Panc1 (cell line): ENCODE data around the gene LILRB1.
"Not testable (repeated sequence)": the region's sequence is repeated elsewhere in the genome, so short reads cannot be mapped to it uniquely, and the experiment has no call there.

Experiments used
- REST ChIP-seq, 2 experiments: IDR thresholded peaks; 2 replicates each; pipeline ENCODE4 v1.6.1; 2011 to 2012; ENCODE audit warnings: low read depth in 2 of 2, control low read depth in 1 of 2, low read length in 1 of 2, mild to moderate bottlenecking in 1 of 2, moderate library complexity in 1 of 2; ENCODE audit not compliant: insufficient read depth in 1 of 2
- SIN3A ChIP-seq: IDR thresholded peaks from 2 replicates; pipeline ENCODE4 v1.6.1; 2012; ENCODE audit warnings: low read depth, mild to moderate bottlenecking, low read length, moderate library complexity, borderline replicate concordance; ENCODE audit not compliant: insufficient read depth
- TF ChIP-seq, protein P1 (sequence below): fragments of 450-650 bp; IDR thresholded peaks from 2 replicates; pipeline ENCODE4 v1.5.1; 2017; ENCODE audit warnings: mild to moderate bottlenecking

DNA sequence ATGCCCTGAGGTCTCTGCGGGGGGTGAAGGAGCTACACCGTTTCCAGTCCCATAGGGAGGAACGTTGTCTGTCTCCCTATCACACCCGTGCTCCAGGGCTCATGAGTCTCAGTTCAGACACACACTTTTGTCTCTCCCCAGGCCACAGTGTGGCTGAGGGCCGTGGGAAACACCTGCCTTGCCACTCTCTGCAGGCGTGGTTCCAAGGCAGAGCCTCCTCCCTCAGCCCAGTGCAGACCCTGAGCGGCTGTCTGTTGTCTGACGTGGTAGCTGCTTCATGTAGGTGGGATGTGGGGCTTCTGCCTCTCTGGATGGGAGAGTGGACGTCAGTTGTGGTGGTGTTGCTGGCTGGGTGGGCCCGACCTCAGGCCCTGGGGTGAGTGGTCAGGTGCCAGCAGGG is 6.0 kb upstream of the LILRB1 start:
- TF ChIP-seq, protein P1, sequence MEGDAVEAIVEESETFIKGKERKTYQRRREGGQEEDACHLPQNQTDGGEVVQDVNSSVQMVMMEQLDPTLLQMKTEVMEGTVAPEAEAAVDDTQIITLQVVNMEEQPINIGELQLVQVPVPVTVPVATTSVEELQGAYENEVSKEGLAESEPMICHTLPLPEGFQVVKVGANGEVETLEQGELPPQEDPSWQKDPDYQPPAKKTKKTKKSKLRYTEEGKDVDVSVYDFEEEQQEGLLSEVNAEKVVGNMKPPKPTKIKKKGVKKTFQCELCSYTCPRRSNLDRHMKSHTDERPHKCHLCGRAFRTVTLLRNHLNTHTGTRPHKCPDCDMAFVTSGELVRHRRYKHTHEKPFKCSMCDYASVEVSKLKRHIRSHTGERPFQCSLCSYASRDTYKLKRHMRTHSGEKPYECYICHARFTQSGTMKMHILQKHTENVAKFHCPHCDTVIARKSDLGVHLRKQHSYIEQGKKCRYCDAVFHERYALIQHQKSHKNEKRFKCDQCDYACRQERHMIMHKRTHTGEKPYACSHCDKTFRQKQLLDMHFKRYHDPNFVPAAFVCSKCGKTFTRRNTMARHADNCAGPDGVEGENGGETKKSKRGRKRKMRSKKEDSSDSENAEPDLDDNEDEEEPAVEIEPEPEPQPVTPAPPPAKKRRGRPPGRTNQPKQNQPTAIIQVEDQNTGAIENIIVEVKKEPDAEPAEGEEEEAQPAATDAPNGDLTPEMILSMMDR, result not testable (repeated sequence)
- not testable (repeated sequence) for TF ChIP-seq SIN3A; REST (IDR thresholded peaks at IDR 0.05; ENCODE audit: insufficient read depth in 1 of 2, low read depth in 2 of 2, low read length in 1 of 2)
